Measurements from ENCODE around the gene ADGRL3.

The ADGRL3 gene

GRCh38 chr4:61199873-61200186 lies 296 bp upstream of the ADGRL3 start:
- Histone ChIP-seq H3K4me3 (ENCODE audit: low read depth, low read length, poor library complexity, severe bottlenecking) (no peak overlapping the region), H4K20me1 (ENCODE audit: insufficient read depth, low read length) (no peaks in the 10 kb centered on the region), H3K36me3 (ENCODE audit: insufficient read depth, low read length) (no peaks in the 10 kb centered on the region), H2AFZ (ENCODE audit: low read length) (no peak overlapping the region), H3K27me3 (ENCODE audit: insufficient read depth, low read length) (no peaks in the 10 kb centered on the region), H3K27ac (ENCODE audit: low read depth, low read length, poor library complexity, severe bottlenecking) (no peak overlapping the region), H3K4me2 (ENCODE audit: low read length) (no peak overlapping the region), H3K9me2 (ENCODE audit: low read depth, low read length) (no peaks in the 10 kb centered on the region), H3K4me1 (ENCODE audit: insufficient read depth, low read length, severe bottlenecking) (no peaks in the 10 kb centered on the region), H3K79me2 (ENCODE audit: insufficient read depth, low read length) (no peaks in the 10 kb centered on the region), H3K9ac (ENCODE audit: low read length) (no peak overlapping the region), H3F3A (ENCODE audit: insufficient read depth, low read length) (no peaks in the 10 kb centered on the region), H3K9me3 (ENCODE audit: low read length) (no peaks in the 10 kb centered on the region)
- TF ChIP-seq EZH2 (IDR thresholded peaks at IDR 0.05; ENCODE audit: borderline replicate concordance, low read length) (no peak), CTCF (IDR thresholded peaks at IDR 0.05; ENCODE audit: low read length) (no peak)

GRCh38 chr4:61200916-61201526 lies 895 bp downstream of the ADGRL3 start:
- H3K4me3 ChIP-seq (ENCODE audit: low read depth, low read length, poor library complexity, severe bottlenecking), result no peak overlapping the region
- H2AFZ ChIP-seq (ENCODE audit: low read length), result no peak overlapping the region
- no peaks in the 10 kb centered on the region for H3K4me1 ChIP-seq (ENCODE audit: insufficient read depth, low read length, severe bottlenecking)
- H3K36me3 ChIP-seq (ENCODE audit: insufficient read depth, low read length), result no peaks in the 10 kb centered on the region
- H3K27me3 ChIP-seq (ENCODE audit: insufficient read depth, low read length), result no peaks in the 10 kb centered on the region
- no peaks in the 10 kb centered on the region for H3F3A ChIP-seq (ENCODE audit: insufficient read depth, low read length)
- H3K9me2 ChIP-seq (ENCODE audit: low read depth, low read length), result no peaks in the 10 kb centered on the region
- no peak for TF ChIP-seq CTCF (IDR thresholded peaks at IDR 0.05; ENCODE audit: low read length)
- TF ChIP-seq EZH2 (IDR thresholded peaks at IDR 0.05; ENCODE audit: borderline replicate concordance, low read length), result no peak
- no peak overlapping the region for H3K4me2 ChIP-seq (ENCODE audit: low read length)
- no peaks in the 10 kb centered on the region for H3K9me3 ChIP-seq (ENCODE audit: low read length)
- no peak overlapping the region for H3K27ac ChIP-seq (ENCODE audit: low read depth, low read length, poor library complexity, severe bottlenecking)
- no peak overlapping the region for H3K9ac ChIP-seq (ENCODE audit: low read length)
- no peaks in the 10 kb centered on the region for H3K79me2 ChIP-seq (ENCODE audit: insufficient read depth, low read length)
- H4K20me1 ChIP-seq (ENCODE audit: insufficient read depth, low read length), result no peaks in the 10 kb centered on the region

GRCh38 chr4:61201561-61201960 lies 1.4 kb downstream of the ADGRL3 start:
- H3K4me3 ChIP-seq (ENCODE audit: low read depth, low read length, poor library complexity, severe bottlenecking), result no peak overlapping the region
- no peak overlapping the region for H3K27ac ChIP-seq (ENCODE audit: low read depth, low read length, poor library complexity, severe bottlenecking)
- no peak overlapping the region for H3K9ac ChIP-seq (ENCODE audit: low read length)
- H3K4me2 ChIP-seq (ENCODE audit: low read length), result no peak overlapping the region
- H3K36me3 ChIP-seq (ENCODE audit: insufficient read depth, low read length), result no peaks in the 10 kb centered on the region
- TF ChIP-seq CTCF (IDR thresholded peaks at IDR 0.05; ENCODE audit: low read length) (no peak), EZH2 (IDR thresholded peaks at IDR 0.05; ENCODE audit: borderline replicate concordance, low read length) (no peak)
- no peaks in the 10 kb centered on the region for H3K9me2 ChIP-seq (ENCODE audit: low read depth, low read length)
- no peaks in the 10 kb centered on the region for H3K27me3 ChIP-seq (ENCODE audit: insufficient read depth, low read length)
- no peaks in the 10 kb centered on the region for H3K79me2 ChIP-seq (ENCODE audit: insufficient read depth, low read length)
- no peak overlapping the region for H2AFZ ChIP-seq (ENCODE audit: low read length)
- H3F3A ChIP-seq (ENCODE audit: insufficient read depth, low read length), result no peaks in the 10 kb centered on the region
- H3K4me1 ChIP-seq (ENCODE audit: insufficient read depth, low read length, severe bottlenecking), result no peaks in the 10 kb centered on the region
- no peaks in the 10 kb centered on the region for H3K9me3 ChIP-seq (ENCODE audit: low read length)
- H4K20me1 ChIP-seq (ENCODE audit: insufficient read depth, low read length), result no peaks in the 10 kb centered on the region

All from OCI-LY1 (cell line).